GM11168 (cell line): ENCODE results near the gene LPP.

ENCODE experiments used
- in situ Hi-C: fragments of 300-500 bp; cut with MboI; formaldehyde crosslinking; loops from one replicate; pipeline ENCODE4 v1.12.0; 2022; ENCODE audit warnings: low sequenced_read_pairs; ENCODE audit not compliant: unreplicated experiment

Gene LPP

GRCh38 chr3:188214442-188214841, 60.5 kb downstream of the LPP start:
- in situ Hi-C loops: no loop called here

GRCh38 chr3:188215129-188215528, 61.2 kb downstream of the LPP start:
- in situ Hi-C loops: no loop called here

- in situ Hi-C loops: no loop called here
Measured at GRCh38 chr3:188217011-188217463, 63.1 kb downstream of the LPP start.

- in situ Hi-C loops: no loop called here
Measured at GRCh38 chr3:188217726-188218125, 63.8 kb downstream of the LPP start.

- in situ Hi-C loops: no loop called here
Measured at GRCh38 chr3:188218603-188219002, 64.6 kb downstream of the LPP start.

- in situ Hi-C loops: no loop called here
Measured at GRCh38 chr3:188219147-188219546, 65.2 kb downstream of the LPP start.

- in situ Hi-C loops: no loop called here
Measured at GRCh38 chr3:188220097-188220788, 66.3 kb downstream of the LPP start.

GRCh38 chr3:188220988-188221818, 67.2 kb downstream of the LPP start:
- in situ Hi-C loops: no loop called here

- in situ Hi-C loops: no loop called here
Measured at GRCh38 chr3:188223936-188224335, 70.0 kb downstream of the LPP start.

GRCh38 chr3:188227442-188227841, 73.5 kb downstream of the LPP start:
- in situ Hi-C loops: no loop called here

- in situ Hi-C loops: no loop called here
Measured at GRCh38 chr3:188229177-188229576, 75.2 kb downstream of the LPP start.

- in situ Hi-C loops: no loop called here
Measured at GRCh38 chr3:188229726-188230125, 75.8 kb downstream of the LPP start.

GRCh38 chr3:188230962-188231361, 77.0 kb downstream of the LPP start:
- in situ Hi-C loops: no loop called here

GRCh38 chr3:188231456-188231855, 77.5 kb downstream of the LPP start:
- in situ Hi-C loops: no loop called here

GRCh38 chr3:188232656-188233055, 78.7 kb downstream of the LPP start:
- in situ Hi-C loops: no loop called here

- in situ Hi-C loops: no loop called here
Measured at GRCh38 chr3:188233320-188233719, 79.4 kb downstream of the LPP start.

- in situ Hi-C loops: no loop called here
Measured at GRCh38 chr3:188234132-188234531, 80.2 kb downstream of the LPP start.

- in situ Hi-C loops: no loop called here
Measured at GRCh38 chr3:188236271-188236670, 82.3 kb downstream of the LPP start.

- in situ Hi-C loops: no loop called here
Measured at GRCh38 chr3:188239035-188239434, 85.1 kb downstream of the LPP start.

- in situ Hi-C loops: no loop called here
Measured at GRCh38 chr3:188239577-188239976, 85.6 kb downstream of the LPP start.

GRCh38 chr3:188240189-188240981, 86.4 kb downstream of the LPP start:
- in situ Hi-C loops: no loop called here
